ENCODE data around the gene STMN1. TPM values are rescaled to one million over a fixed set of nuclear protein-coding genes. Genes with fewer than 3 reads are reported as not detected.

STMN1 gene
- total and polyA plus RNA-seq, 10 of the 15 experiments (the other 5 are each of a cell fraction or from before 2014, with no cell fraction given): 220 to 1,272 (median 603) TPM

GRCh38 chr1:25888426-25888987 is 17.7 kb downstream of the STMN1 start:
- H3K27ac ChIP-seq (ENCODE audit: control insufficient read depth, insufficient read depth): no peak overlapping the region
- POLR2A ChIA-PET: no interaction called here
- H3K27me3 ChIP-seq (replicated peaks in 1 of 2; ENCODE audit: control insufficient read depth in 2 of 2, insufficient read depth in 2 of 2, low read length in 1 of 2): no peaks in the 10 kb centered on the region
- in situ Hi-C loops (cut with MboI): no loop called here
- no peak for DNase-seq (ENCODE audit: low read depth, low spot score)
- H3K36me3 ChIP-seq (ENCODE audit: control insufficient read depth in 2 of 2, insufficient read depth in 2 of 2, low read length in 1 of 2): no peaks in the 10 kb centered on the region
- SMC1A ChIA-PET (ENCODE audit: uncharacterized antibody, unreplicated experiment): interaction anchor here (0.9 to 1.6 kb wide), 2 partner anchors 43 to 109 kb away, joined by 3 to 5 read pairs; partner anchors contain the start of gene PAFAH2
- H3K79me2 ChIP-seq (ENCODE audit: control insufficient read depth, insufficient read depth, low read length): no peaks in the 10 kb centered on the region
- no peak for FAIRE-seq
- TF ChIP-seq SMAD5 (IDR thresholded peaks at IDR 0.05; ENCODE audit: low read depth): no peak
- no peak for TF ChIP-seq BCLAF1 (IDR thresholded peaks at IDR 0.05)
- TF ChIP-seq ZNF24 (IDR thresholded peaks at IDR 0.05): no peak
- no peak for TF ChIP-seq ZSCAN29 (IDR thresholded peaks at IDR 0.05)
- TF ChIP-seq FOXK2 (IDR thresholded peaks at IDR 0.05): no peak
- no peak for TF ChIP-seq RAD21 (IDR thresholded peaks at IDR 0.05; ENCODE audit: insufficient read depth, low read depth, low read length)
- no peak for TF ChIP-seq FOXM1 (IDR thresholded peaks at IDR 0.05; ENCODE audit: low read depth, low read length)
- no peak for TF ChIP-seq CTCF (IDR thresholded peaks at IDR 0.05 in 2 of 3, conservative IDR thresholded peaks at IDR 0.05 in 1 of 3; ENCODE audit: control insufficient read depth in 2 of 3, extremely low read depth in 1 of 3, insufficient read depth in 1 of 3, low read depth in 3 of 3, low read length in 3 of 3)
- TF ChIP-seq ATF3 (IDR thresholded peaks at IDR 0.05; ENCODE audit: borderline replicate concordance, extremely low read depth, low read depth, low read length): no peak
- no peak for TF ChIP-seq JUND (IDR thresholded peaks at IDR 0.05; ENCODE audit: low read depth, low read length)
- TF ChIP-seq RBBP5 (conservative IDR thresholded peaks at IDR 0.05): no peak
- TF ChIP-seq BMI1 (IDR thresholded peaks at IDR 0.05; ENCODE audit: borderline replicate concordance): no peak
- TF ChIP-seq EGR1 (IDR thresholded peaks at IDR 0.05; ENCODE audit: borderline replicate concordance in 1 of 2, low read depth in 2 of 2, low read length in 2 of 2): no peak
- no peak for TF ChIP-seq CBX5 (IDR thresholded peaks at IDR 0.05; ENCODE audit: low read depth)
- TF ChIP-seq ZBED1 (IDR thresholded peaks at IDR 0.05; ENCODE audit: borderline replicate concordance): no peak
- no peak for TF ChIP-seq NBN (IDR thresholded peaks at IDR 0.05)
- TF ChIP-seq NR2C1 (IDR thresholded peaks at IDR 0.05): no peak
- TF ChIP-seq YY1 (IDR thresholded peaks at IDR 0.05; ENCODE audit: low read depth, low read length): no peak
- H3K4me3 ChIP-seq: no peak overlapping the region
- no peaks in the 10 kb centered on the region for H4K20me1 ChIP-seq (ENCODE audit: control insufficient read depth, insufficient read depth)
- H3K4me2 ChIP-seq (ENCODE audit: control insufficient read depth, insufficient read depth): no peak overlapping the region
- H2AFZ ChIP-seq (ENCODE audit: control insufficient read depth, low read depth, low read length): no peak overlapping the region
- H3K9me3 ChIP-seq (replicated peaks; ENCODE audit: control insufficient read depth, insufficient read depth, low read length): no peaks in the 10 kb centered on the region
- intact Hi-C loops (cut with micrococcal nuclease; ENCODE audit: unreplicated experiment): no loop called here
- CTCF ChIA-PET: interaction anchor here (1.2 to 1.6 kb wide), 3 partner anchors 15 to 109 kb away, joined by 3 to 6 read pairs (median 5); partner anchors contain the start of gene PAFAH2
- no peak for ATAC-seq
- BruUV-seq (replicated peaks): no TSS peak
- WGBS (ENCODE audit: insufficient coverage, insufficient replicate concordance, low lambda C conversion rate, missing lambda C conversion rate): 62% methylated on average over 7 of the region's 7 CpGs
- no peaks in the 10 kb centered on the region for H3K4me1 ChIP-seq (ENCODE audit: control insufficient read depth, insufficient read depth, low read length)
- RAD21 ChIA-PET (ENCODE audit: unreplicated experiment): interaction anchor here (0.7 kb wide), 1 partner anchor 51 kb away, joined by 3 read pairs; no protein-coding TSS in a partner anchor
- H3K9ac ChIP-seq (ENCODE audit: control insufficient read depth, insufficient read depth, low read length): no peak overlapping the region
